HK-2 (cell line): ENCODE results near the gene JMJD8.

Experiments used
- DNase-seq: peaks from one replicate; pipeline ENCODE4 v3.0.0-alpha.2; 2018; ENCODE audit not compliant: unreplicated experiment

Gene JMJD8, protein sequence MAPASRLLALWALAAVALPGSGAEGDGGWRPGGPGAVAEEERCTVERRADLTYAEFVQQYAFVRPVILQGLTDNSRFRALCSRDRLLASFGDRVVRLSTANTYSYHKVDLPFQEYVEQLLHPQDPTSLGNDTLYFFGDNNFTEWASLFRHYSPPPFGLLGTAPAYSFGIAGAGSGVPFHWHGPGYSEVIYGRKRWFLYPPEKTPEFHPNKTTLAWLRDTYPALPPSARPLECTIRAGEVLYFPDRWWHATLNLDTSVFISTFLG

GRCh38 chr16:684071-684794 is at the start of gene JMJD8:
Gene JMJD8 (minus strand): TSS chr16:684334. CDS start chr16:684319, 15 bp downstream.
- peak; percentile 89 for DNase-seq

GRCh38 chr16:733382-734207 is 49.5 kb upstream of the JMJD8 start:
- DNase-seq = no peak

- no peak for DNase-seq
Observed at GRCh38 chr16:732936-733335, 48.8 kb upstream of the JMJD8 start.

GRCh38 chr16:732332-732731 is 48.2 kb upstream of the JMJD8 start:
- DNase-seq = no peak

DNA sequence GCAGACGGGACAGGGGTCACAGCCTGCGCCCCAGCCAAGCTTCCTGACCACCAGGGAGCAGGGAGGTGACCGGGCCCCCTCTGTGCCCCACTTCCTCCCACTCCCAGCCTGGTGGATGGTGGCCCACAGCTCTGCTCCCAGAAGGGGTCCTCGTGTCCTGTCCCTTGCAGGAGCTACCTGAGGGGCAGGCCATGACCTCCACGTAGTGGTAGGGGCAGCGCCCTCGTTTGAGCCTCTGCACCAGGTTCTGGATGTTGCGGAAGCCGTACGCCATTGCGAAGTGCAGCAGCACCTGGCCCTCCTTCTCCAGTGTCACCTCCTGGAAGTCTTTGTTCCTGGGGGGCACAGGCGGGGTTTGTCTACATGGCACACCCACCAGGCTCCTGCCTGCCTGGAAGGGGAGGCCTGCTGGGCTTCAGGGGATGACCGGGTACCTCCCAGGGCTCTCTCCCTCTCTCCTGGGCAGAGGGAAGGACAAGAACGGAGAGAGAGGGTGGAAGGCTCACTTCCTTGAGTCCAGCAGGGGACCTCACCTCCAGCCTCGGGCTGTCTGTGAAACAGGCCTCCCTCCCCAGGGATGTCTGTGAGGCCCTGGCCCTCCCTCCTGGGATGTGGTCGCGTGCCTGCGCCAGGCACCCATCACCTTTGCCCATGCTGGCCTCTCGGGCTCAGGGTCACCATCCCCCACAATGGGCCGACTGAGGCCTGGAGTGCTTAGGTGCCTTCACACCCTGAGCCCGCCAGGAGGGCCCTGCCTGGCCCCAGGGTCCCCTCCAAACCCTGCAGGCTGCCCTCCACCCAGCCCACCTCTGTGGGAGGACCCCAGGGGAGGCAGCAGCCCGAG is 46.8 kb upstream of the JMJD8 start:
- DNase-seq = no peak

DNA sequence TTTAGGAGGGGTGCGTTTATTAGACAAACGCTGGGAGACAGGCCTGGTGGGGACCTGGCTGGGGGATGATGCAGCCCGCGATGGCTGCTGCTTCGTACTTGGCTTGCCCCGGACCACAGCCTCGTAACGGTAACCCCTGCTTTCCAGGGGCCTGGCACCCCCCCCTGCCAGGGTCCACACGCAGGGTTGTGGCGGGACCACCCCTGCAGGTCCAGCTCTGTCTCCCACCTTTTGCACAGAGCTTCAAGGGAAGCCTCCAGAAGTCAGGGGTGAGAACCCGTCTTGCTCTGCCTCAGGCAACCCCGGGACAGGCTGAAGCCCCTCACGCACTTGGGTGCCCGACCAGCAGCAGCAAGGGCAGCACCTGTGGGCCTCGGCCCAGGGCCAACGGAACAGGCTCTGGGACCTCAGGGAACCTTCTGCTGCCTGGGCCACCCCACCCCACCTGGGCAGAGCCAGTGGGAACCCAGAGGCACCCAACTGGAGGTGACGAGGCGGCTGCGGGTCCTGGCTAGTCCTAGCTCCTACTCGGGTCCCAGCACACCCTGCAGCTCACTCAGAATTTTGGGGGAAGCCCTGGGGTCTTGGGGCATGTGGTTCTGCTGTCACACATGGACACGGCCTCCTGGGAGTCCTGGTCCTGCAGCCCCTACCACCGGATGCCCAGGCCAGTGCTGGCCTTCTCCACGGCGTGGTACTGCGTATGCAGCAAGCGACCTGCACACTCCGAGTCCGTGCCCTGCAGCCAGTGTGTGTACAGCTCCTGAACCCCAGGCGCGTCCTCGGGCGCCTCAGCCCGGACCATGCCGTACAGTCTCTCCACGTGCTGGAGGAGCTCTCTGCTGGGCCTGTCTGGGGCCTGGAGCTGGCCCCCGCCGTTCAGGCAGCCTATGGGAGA is 45.9 kb upstream of the JMJD8 start:
- no peak for DNase-seq

DNA sequence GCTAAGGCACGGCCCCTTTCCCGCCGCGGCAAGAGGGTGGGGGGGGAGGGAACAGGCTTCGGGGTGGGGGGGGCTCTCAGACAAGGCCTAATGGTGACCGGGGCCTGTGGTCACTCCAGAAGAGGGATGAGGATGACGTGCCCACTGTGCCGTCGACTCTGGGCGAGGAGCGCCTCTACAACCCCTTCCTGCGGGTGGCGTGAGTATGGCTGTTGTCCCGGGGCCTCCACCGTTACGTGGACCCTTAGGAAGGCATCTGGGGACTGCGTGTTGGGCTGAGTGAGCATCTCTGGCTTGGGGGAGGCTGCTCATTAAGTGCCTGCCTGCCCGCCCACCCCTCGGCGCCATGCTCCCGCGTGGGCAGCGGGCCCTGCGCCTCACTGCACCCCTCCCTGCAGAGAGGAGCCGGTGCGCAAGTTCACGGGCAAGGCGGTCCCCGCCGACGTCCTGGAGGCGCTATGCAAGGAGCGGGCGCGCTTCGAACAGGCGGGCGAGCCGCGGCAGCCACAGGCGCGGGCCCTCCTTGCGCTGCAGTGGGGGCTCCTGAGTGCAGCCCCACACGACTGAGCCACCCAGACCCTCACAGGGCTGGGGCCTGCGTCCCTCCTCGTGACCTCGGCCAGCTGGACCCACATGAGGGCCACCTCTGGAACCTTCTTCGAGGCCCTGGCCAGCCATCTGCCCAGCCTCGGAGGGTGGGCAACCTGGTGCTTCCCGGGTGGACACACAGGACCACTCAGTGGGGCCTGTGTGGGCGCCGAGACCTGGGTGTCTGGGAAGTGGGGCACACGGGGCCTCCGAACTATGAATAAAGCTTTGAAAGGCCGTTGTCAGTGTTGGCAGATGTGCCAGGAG is 45.0 kb upstream of the JMJD8 start:
- no peak for DNase-seq

DNA sequence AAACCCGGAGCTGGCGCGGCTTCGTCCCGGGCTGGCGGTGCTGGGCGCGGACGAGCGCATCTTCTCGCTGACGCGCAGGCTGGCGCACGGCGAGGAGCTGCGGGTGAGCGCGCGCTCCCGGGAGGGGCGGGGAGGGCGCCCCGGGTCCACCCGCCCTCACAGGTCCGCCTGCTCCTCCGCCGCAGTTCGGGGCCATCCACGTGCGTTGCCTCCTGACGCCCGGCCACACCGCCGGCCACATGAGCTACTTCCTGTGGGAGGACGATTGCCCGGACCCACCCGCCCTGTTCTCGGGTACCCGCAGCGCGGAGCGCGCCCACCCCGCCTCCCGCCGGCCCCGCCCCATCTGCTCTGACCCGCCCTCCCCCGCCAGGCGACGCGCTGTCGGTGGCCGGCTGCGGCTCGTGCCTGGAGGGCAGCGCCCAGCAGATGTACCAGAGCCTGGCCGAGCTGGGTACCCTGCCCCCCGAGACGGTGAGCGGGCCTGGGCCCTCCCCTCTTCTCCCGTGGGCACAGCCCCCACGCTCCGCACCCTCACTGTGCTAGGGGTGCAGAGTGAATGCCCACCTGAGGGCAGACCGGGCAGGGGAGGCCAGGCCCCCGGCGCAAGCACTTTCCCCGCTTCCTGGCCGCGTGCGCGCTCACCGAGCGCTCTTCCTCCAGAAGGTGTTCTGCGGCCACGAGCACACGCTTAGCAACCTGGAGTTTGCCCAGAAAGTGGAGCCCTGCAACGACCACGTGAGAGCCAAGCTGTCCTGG is 44.2 kb upstream of the JMJD8 start:
- peak; percentile 82 for DNase-seq

GRCh38 chr16:727291-727977 is 43.3 kb upstream of the JMJD8 start:
- no peak for DNase-seq

- peak; percentile 46 for DNase-seq
Observed at GRCh38 chr16:726438-727290, 42.5 kb upstream of the JMJD8 start, which contains the start of the genes CCDC78 and HAGHL. Gene CCDC78 (minus strand): TSS chr16:726443. CDS start chr16:726367, 76 bp downstream. Gene HAGHL (plus strand): TSS chr16:727106. CDS start chr16:727510, 404 bp downstream.

GRCh38 chr16:726188-726437 is 42.0 kb upstream of the JMJD8 start:
- no peak for DNase-seq

- DNase-seq = no peak
Observed at GRCh38 chr16:725463-726187, 41.5 kb upstream of the JMJD8 start.

DNA sequence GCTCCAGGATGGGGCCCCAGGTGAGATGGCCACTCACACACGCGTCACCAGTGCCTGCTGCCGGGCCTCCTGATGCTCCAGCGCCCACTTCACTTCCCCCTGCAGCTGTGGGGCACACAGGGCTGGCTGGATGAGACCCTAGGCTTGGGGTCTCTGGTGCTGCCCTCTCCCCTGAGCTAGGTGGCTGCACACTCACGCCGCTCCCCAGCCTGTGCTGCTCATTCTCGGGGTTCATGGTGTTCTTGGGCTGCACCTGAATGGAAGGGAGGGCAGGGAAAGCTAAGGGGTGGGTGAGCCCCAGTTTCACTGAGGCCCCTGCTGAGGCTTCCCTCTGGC is 40.9 kb upstream of the JMJD8 start:
- no peak for DNase-seq

DNA sequence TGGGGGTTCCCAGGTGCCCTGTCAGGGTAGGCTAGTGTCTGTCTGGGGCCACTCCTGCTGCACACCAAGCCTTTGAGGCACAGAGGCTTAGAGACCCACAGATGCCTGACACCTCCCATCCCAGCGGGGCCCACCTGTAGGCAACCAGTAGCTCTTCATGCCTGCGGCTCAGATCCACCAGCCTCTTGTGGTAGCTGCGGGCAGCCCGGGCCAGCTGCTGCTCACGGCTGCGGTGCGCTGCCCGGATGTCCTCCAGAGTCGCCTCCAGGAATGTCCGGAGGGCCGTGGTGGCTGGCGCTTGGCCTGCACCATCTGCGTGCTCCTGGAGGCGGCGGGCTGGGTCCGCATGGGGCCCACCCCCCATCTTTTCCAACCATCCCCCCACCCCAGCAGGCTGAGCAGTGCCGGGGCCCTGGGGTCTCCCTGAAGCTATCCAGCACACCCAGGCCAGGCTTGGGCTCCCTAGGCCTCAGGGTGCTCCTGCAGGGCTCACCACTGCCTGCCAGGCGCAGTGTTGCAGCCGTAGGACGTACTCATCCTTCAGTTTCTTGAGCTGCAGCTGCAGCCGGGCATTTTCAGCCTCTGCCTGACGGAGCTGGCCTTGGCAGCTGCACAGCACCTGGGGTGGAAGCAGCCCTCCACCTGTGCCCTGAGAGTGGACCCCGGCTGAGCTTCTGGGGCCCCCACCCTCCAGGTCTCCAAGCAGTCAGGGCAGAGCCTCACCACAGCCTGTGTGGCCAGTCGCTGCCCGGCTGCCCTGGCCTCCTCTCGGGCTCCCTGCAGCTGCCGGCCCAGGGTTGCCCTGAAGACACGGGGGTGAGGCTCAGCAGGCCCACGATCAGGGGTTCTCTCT is 40.3 kb upstream of the JMJD8 start:
- DNase-seq = no peak

DNA sequence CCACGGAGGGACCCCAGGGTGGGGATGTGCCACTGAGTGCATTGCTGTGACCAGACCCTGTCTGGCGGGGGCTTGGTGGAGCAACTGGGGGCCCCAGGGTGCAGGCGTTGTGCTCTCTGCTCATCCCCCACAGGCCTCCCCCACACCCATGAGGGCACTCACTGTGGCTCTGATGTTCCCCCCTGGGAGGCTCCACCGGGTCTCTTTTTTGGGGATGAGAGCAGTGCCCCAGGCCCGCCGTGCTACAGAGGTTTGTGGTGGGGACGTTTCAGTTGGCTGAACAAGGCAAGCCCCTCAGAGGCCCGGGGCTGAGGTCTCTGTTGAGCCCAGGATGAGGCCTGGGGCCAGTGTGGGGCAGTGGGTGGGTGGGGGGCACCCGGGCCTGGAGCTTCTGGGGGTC is 39.6 kb upstream of the JMJD8 start:
- no peak for DNase-seq
